Inflammatory macrophage treated with lipopolysaccharide for 4 hours (primary cell): ENCODE results near the gene CD24.
"Not testable (repeated sequence)": the region's sequence is repeated elsewhere in the genome, so short reads cannot be mapped to it uniquely, and the experiment has no call there.

Source experiments
- DNase-seq: peaks from one replicate; pipeline ENCODE4 v3.0.0-alpha.2; 2020

Gene CD24

GRCh38 chr6:106974336-106974998 is at the start of gene CD24:
Gene CD24 (minus strand): TSS chr6:106974729. CDS start chr6:106974646, 83 bp downstream.
- no peak for DNase-seq

- DNase-seq = no peak
Measured at GRCh38 chr6:107021446-107022185, 47.1 kb upstream of the CD24 start.

GRCh38 chr6:107020239-107020638 is 45.7 kb upstream of the CD24 start:
- DNase-seq = no peak

GRCh38 chr6:107019628-107020027 is 45.1 kb upstream of the CD24 start:
- DNase-seq = not testable (repeated sequence)

- no peak for DNase-seq
Measured at GRCh38 chr6:107019047-107019446, 44.5 kb upstream of the CD24 start.

- no peak for DNase-seq
Measured at GRCh38 chr6:107009499-107009898, 35.0 kb upstream of the CD24 start.

GRCh38 chr6:106997392-106998158 is 23.0 kb upstream of the CD24 start:
- peak; percentile 47 for DNase-seq

GRCh38 chr6:106995640-106996039 is 21.1 kb upstream of the CD24 start:
- no peak for DNase-seq

- not testable (repeated sequence) for DNase-seq
Measured at GRCh38 chr6:106989737-106990136, 15.2 kb upstream of the CD24 start.

- DNase-seq = no peak
Measured at GRCh38 chr6:106988664-106989063, 14.1 kb upstream of the CD24 start.

- DNase-seq = no peak
Measured at GRCh38 chr6:106981926-106982325, 7.4 kb upstream of the CD24 start.

- DNase-seq = no peak
Measured at GRCh38 chr6:106980926-106981325, 6.4 kb upstream of the CD24 start.

- DNase-seq = peak; percentile 72
Measured at GRCh38 chr6:106979435-106979884, 4.9 kb upstream of the CD24 start.

GRCh38 chr6:106977246-106977645 is 2.7 kb upstream of the CD24 start:
- no peak for DNase-seq

- DNase-seq = no peak
Measured at GRCh38 chr6:106976270-106976669, 1.7 kb upstream of the CD24 start.

GRCh38 chr6:106975738-106976064 is 1.2 kb upstream of the CD24 start:
- DNase-seq = no peak

- peak; percentile 2 for DNase-seq
Measured at GRCh38 chr6:106974999-106975737, 639 bp upstream of the CD24 start.

GRCh38 chr6:106973836-106974335 is 643 bp downstream of the CD24 start:
- no peak for DNase-seq

GRCh38 chr6:106973018-106973835 is 1.3 kb downstream of the CD24 start:
- no peak for DNase-seq

GRCh38 chr6:106972500-106972899 is 2.0 kb downstream of the CD24 start:
- no peak for DNase-seq

- not testable (repeated sequence) for DNase-seq
Measured at GRCh38 chr6:106970769-106971168, 3.8 kb downstream of the CD24 start.
